GM19238 (cell line): ENCODE data around the gene ALDOB.

Experiments
- DNase-seq: peaks from one replicate; pipeline ENCODE4 v3.0.0; 2011; ENCODE audit warnings: low spot score; ENCODE audit not compliant: insufficient read length

Gene ALDOB

DNA sequence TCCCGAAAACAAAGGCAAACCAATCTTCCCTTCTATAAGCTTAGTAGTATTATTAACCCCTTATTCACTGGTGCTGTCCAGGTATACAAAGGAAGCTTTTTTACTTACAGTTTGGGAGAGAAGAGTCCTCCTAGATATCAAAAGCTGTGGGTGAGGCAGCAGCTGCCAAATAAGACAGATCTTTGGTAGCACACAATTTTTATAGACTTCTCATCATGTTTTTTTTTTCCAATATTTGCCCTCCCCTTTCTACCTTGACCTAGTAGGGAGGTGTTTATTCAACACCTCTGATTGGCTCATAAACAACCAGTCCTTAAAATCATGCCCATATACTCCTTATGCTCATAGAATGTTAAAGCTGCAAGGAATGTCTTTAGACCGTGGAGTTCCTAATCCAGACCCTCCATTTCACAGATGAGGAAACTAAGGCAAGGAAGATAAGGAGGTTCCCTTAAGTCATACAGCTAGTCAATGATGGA is at the start of gene ALDOB:
Gene ALDOB, minus strand, starts transcription at position 174 of the 479 bp plus-strand sequence. CDS start 4,887 bp downstream, outside the sequence.
- DNase-seq = no peak

DNA sequence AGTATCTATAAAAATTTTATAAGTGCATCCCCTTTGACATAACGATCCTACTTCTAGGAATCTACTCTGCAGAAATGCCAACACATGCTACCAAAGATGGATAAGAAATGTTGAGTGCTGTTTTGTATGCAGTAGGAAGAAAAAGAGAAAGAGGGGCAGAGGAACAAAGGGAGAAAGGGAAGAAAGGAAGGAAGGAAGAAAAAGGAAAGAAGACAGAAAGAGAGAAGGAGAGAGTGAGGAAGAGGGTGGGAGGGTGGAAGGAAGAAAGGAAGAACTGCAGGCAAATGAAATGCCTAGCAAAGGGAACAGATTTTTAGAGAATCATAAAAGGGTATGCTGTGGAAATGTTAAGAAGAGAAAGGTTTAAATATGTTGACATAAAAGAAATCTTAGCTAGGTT is 48.5 kb upstream of the ALDOB start:
- no peak for DNase-seq

DNA sequence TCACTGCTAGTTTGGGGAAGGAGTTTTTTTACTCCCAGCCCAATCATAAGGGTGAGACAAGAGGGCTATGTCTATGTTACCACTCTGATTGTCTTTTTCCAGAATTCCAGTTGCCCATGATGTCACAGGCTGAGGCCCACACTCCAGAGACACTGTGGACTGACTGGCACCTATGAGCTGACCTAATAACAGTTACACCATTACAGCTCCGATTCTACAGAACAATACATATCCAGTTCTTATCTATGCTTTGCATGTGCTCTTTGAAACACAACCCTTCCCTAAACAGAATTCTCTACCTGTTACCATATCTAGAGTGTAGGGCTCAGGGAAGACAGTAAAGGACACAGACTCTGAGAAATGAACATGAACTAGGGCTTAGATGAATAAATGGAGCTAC is 45.7 kb upstream of the ALDOB start:
- DNase-seq = no peak

DNA sequence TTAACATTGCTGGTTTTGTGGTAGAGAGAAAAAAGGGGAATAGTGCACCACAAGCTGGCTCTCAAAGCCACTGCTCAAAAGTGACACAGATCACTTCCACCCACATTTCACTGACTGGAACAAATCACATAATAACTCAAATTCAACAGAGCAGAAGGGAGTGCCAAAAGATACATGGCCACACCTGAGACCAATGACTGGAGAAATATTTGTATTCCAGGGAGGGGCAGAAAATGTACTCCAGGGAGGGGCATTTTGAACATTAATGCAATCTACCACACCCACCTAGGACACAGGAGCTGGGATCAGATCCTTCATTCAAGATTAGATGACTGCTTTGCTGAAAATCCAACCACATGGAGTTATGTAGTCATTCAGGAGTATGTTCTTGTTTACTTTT is 44.8 kb upstream of the ALDOB start:
- no peak for DNase-seq

DNA sequence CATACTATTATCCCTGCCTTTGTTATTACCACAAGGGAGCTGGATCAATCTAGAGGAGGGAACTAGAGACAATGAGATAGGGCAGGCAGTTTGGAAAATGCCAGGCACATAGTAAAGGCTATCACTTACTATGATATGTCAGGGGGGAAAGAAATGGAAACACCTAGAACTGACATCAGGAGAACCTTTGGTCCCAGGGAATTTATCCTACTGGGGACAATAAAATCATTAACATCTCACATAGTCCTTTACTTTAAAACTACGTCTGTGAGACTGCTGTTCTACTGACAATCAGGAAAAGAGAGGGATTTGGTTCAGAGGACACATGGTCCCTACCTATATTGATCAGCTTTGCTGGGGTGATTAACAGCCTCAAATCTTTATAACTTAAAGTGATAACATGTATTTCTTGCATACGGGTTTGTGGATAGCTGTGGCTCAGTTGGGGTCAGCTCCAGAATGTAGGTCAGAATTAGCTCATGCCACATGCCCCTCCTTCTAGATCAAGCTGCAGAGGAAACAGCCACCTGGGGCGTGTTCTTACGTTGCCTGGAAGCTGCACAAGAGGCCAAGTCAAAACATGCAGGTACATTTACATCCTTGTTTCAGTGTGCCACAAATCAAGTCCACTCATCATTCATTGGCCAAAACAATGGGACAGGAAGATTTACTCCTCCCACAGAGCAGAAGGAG is 43.9 kb upstream of the ALDOB start:
- no peak for DNase-seq

DNA sequence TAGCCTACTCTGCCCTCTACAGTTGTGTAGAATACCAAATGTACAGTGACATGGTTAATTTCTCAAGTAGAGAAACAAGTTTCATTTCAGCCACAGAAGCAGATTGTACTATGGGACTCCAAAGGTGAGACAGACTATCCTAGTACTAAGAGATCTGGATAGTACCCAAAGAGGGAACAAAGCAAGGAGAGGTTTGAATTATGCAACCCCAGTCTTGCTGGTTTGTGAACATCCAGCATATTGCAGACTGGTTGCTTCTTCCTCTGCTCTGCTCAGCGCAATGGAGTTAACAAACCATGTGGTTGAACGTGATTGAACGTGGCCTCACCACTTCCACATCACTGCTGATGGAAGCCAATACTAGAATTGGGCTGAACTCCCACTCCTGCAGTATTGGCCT is 43.3 kb upstream of the ALDOB start:
- no peak for DNase-seq

DNA sequence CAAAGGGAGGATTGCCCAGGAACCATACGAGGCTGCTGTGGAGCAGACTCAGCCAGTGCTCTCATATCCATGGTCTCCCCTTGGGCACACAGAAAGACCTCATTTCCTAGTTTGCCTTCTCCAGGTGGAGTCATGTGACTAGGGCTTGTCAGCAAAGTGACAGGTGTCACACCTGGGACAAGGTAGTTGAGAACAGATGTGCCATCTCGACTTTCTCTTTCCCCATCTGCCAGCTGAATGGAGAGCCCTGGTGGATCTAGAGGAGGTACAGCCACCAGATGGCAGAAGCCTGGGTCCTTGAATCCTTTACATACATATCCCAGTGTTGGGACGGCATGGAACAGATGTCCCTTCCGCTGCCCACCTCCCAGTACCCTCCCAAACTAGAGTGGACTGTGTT is 42.9 kb upstream of the ALDOB start:
- DNase-seq = no peak

DNA sequence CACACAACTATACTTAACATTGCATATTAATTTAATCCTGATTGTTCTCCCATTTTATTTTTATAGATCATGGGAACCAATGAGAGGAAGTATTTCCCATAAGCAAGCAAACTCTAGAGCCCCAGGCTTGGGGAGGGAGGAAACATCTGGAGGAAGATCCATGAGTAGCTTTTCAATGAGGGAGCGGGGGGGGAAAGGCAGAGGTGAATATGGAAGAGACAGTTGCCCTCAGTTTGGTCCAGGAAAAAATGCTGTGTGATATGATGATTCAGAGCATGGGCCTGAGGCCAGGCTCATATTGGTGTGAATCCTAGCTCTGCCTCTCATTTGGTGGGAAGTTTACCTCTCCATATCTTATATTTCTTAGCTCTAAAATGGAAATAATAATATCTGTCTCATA is 42.2 kb upstream of the ALDOB start:
- DNase-seq = no peak

DNA sequence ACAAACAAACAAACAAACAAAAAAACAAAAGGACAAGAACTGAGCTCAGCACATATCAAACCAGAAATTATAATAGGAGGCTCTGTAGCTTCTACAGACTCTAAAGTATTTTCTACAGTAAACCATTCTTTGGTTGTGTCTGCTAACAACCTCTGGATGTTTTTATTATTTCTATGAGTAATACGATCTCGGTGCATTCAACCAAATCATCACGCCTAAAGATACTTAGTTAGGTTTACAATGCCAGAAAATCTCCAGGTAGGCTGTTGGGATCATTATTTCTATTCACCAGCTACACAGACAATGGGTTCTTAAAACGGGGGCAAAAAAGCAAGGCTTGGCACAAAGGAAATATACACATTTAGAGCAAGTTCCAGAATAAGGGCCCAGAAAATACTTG is 41.6 kb upstream of the ALDOB start:
- no peak for DNase-seq

DNA sequence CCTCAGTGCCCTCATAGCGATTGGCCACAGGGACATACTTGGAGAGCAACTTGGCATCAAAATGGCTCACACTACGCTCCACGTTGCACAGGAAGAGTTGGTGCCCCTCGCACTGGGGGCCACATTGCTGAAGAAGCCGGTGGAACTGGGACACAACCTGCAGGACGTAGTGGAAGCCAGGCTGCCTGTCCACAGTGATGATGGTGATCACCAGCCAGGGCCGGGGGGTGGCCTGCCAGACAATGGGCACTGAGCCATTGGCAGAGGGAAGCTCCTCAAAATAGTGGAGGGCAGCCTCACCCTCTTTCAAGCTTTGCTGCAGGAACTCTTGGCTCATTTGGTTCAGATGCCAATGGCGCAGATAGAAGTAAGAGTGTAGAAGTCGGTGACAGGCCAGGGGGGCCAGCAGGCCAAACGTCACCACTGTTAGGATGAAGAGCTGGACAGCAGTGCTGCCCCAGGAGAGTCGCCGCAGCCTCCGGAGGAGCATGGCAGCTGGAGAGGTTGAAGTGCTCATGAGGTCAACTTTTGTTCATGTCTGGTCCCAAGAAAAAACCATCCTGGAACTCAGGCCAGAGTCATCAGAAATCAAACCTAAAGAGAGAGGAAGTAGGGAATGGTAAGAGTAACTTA is 41.1 kb upstream of the ALDOB start:
- DNase-seq = no peak

DNA sequence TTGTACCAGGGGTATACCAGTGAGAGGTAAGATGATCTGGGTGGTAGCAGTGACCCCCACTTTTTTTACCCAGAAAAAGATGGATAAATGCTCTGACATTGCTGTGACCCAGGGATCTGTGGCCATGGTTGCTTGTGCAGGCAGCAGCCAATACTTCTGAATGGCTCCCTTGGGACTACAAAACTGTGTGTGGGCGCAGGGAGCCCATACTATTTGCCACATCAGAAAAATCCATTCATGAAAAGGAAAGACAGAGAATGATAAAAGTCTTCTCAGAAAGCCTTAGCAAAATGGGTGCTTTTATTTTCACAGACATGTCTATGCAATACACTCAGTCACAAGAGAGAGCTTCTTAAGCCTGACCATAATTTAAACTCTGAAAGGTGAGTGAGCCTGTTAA is 37.3 kb upstream of the ALDOB start:
- no peak for DNase-seq

DNA sequence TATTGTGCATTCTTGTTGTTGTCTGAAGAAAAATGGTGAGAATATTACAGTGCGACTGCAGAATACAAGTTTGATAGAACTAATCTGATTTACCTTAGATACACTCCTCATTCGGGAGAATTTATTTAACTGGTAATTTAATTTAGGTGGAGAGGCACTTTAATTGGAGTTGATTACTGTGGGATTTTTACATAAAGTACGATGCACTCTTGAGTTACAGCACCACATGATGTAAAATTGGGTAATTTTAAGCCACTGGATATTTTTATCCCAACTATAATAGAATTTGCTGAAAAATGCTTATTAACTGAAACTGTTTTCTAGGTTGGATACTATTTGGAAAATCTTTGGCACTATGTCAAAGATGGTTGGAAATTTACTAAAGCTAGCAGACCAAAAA is 35.4 kb upstream of the ALDOB start:
- DNase-seq = no peak

DNA sequence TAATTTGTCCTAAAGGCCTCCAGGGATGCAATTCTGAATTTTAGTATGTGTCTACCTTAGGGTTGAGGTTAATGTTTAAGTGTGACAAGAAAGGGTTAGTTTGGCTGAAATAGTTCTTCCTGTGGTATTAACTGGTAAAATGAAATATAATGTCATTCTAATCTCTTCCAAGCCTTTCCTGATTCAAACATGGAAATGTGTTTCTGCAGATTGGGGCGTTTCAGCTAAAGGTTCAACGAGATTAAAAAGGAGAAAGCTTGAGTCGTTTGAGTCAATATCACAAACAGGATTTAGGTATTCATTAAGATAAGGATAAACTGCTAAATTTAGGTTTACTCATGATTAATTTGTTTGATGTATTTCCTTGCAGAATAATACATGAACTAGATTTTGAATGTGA is 34.4 kb upstream of the ALDOB start:
- DNase-seq = no peak

DNA sequence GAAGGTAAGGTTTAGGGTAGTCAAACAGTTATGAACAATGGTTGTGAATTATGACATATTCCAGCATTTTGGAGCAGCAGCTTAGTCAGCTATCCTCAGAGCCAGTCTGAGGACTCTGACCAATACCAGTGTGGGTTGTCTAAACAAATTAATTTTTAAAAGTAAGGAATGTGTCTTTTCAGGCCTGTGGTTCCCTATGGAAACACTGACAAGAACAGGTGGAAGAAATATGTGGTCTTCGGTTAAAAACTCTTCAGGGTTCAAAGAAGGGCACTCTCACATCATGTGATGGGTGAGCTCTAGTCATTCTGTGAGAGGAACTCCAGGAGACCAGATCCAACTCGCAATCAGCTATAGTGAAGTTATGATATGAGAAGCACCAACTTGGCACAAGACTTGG is 33.5 kb upstream of the ALDOB start:
- no peak for DNase-seq

DNA sequence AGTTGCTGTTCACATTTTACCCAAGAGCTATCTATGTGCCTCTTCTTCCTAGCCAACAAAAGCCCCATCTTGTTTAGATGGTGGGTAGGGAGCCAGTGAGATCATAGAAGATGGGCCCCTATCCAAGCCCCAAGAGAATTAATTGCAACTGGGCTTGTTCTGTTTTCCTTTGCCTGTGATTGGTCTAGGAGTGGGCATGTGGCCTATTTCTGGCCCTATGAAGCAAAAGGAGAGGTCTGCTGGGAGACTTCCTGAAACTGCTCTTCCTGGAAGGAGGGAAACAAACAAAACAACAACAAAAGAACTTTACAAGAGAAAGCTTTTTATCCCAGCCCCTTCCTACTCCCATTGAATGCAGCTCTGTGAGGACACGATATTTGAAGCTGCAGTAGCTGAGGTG is 32.5 kb upstream of the ALDOB start:
- DNase-seq = no peak

DNA sequence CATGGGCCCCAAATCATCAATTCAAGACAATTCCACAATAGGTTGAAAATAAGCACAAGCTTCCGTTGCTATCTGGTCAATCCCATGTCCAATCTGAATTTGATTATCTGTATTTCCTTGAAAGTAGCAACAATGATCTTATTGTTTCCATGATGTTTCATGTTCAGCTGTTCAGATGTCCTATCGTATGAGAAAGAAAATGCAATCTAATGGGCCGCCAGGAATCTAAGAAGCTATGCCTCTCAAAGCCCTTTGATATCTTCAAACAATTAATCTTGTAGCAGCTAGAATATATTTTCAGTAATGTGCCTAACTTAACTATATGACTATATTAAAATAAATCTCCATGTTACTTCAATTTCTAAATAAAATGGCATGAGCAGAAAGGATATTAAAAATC is 32.1 kb upstream of the ALDOB start:
- DNase-seq = no peak

DNA sequence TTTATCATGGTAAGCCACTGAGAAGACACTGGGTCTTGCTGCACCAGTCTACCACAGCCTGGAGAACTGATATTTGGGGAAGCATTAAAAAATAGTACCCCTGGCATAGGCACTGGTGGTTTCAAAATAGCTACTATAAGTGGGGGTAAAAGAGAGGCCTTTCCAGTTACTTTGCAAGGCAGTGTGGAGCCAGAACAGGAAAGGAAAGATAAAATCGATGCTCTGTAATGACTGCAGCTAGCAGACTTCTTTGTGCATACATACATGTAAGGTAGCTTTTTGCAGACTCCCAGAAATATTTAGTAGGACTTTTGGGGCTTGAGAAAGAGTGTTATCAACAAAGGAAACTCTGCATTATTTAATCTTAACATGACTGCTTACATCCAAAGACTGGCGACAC is 31.3 kb upstream of the ALDOB start:
- DNase-seq = no peak

DNA sequence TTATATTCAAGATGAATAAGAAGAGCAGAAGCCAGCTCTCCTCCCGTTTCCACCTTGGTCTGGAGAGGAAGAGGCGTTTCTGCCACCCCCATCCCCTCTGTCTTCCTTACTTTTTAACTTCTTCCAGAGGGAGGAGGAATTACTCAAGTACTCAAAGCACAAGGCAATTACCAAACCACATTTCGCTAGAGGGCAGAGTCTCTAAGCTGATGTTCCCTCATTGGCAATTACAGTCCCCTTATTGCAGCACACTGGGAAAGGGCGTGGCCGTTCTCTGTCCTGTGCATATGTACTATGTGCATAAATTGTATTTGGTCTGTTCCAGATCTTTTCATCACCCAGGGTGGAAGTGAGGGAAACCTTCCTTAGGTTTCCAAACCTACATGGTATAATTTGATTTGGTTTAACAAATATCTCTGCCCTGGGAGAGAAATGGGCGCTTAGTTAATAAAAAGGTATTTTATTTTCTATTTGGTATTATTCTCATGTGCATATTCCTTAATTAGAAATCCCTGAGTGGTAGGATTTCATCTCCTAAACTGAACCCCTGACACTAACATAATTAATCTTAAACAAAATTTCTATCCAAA is 29.8 kb upstream of the ALDOB start:
- DNase-seq = no peak

DNA sequence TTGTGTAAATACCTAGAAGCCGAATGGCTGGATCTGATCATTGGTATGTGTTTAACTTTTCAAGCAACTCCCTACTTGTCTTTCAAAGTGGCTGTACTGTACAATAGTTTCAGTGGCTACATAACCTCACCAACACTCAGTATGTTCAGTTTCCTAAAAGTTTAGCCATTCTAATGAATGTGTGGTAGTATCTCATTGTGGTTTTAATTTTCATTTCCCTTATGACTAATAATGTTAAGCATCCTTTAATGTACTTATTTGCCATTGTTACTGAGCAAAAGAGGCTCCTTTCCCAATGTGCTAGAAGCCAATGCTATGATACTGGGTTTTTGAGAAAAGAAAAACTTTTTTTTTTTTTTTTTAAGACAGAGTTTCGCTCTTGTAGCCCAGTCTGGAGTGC is 27.8 kb upstream of the ALDOB start:
- no peak for DNase-seq

DNA sequence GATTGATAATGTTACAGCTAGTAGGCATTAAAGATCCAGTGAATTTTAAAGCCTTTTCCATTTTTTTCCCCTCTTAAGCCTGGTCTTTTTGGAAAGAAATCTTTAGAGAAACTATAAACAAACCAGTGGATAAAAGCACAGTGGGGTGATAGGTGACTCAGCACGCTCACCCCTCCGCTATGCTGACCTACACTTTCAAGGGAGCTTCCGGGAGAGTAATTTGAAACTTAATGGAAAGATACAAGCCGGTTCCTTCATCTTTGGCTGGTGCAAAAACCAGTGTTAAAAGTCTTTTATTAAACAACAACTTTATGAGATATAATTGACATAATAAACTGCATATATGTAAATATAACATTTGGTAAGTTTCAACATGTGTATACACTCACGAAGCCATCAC is 27.0 kb upstream of the ALDOB start:
- no peak for DNase-seq

DNA sequence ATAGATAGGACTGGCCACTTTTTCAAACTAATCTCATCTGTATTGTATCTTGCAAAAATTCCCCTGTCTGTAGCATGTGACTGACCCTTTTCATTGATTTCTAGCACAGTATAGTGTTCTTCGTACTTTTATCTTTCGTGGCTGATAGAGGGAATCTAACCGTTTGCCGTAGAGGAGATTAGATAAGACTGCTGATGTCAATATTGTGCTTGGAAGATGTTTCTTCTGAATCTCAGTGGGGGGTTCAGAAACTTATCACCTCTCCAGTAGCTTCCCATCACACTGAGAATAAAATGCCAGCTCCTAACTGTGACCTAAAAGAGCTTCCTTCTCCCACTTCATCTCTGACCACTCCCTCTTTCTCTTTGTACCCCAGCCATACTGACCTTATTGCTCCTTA is 25.4 kb upstream of the ALDOB start:
- no peak for DNase-seq

DNA sequence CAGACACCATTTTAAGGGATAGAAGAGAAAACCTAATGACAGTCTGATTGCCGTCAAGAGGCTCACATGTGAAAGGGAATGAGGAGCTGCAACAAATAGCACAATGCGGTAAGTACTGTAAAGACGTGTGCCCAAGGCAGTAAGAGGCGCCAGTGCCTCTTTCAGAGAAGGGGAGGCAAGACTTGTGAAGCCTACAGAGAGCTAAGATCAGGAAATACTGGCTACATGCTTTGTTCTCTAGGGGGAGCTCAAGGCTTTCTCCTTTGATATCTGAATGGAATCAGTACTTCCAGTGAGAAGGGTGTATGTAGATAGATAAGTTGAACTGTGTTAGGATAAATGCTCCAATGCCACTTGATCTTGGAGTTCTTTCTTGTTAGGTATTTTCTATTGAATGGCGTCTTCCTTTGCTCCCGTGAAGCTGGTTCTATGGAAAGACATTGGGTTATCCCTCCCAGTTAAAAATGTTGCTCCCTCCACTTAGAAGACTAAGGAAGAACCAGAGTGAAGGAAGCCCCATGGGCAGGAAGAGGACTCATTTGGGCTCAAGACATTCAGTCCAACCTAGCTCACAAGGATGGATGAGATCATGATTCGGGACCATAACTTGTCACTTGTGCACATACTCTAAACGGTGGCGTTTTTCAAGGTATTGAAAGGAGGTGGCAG is 23.5 kb upstream of the ALDOB start:
- DNase-seq = peak; percentile 7
